ENCODE measurements around the gene IER3.

DNA sequence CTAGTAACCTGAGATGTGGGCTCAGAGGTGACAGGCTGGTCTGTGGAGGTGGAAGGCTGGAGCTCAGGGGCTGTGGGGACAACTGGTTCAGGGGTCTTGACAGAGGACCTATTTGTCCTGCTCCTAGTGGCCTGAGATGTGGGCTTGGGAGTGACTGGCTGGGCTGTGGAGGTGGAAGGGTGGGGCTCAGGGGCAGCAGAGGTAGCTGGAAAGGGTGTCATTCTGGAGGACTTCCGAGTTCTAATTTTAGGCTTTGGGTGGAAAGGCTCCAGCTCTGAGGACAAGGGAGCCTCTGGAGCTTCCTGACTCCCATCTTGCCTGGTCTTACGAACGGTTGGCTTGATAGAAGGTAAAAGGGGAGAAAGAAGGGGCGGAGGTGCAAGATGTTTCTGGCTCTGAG, 38.7 kb downstream of the IER3 start:
- TF ChIP-seq EZH2phosphoT487 (IDR thresholded peaks at IDR 0.05; ENCODE audit: unreplicated experiment) (no peak), CREB1 (CRISPR knock-in tag; IDR thresholded peaks at IDR 0.05; ENCODE audit: low read depth) (no peak), EZH2 (IDR thresholded peaks at IDR 0.05; ENCODE audit: low read depth, unreplicated experiment) (no peak), POLR2AphosphoS5 (IDR thresholded peaks at IDR 0.05; ENCODE audit: low read depth) (no peak), JUNB (IDR thresholded peaks at IDR 0.05; ENCODE audit: unreplicated experiment) (no peak), ZNF114 (CRISPR knock-in tag; IDR thresholded peaks at IDR 0.05) (no peak), ZNF331 (CRISPR knock-in tag; IDR thresholded peaks at IDR 0.05; ENCODE audit: low read depth) (no peak), STAT1 (IDR thresholded peaks at IDR 0.05; ENCODE audit: unreplicated experiment) (no peak), NANOG (IDR thresholded peaks at IDR 0.05; ENCODE audit: borderline replicate concordance) (no peak)
- TF ChIP-seq, protein P1, sequence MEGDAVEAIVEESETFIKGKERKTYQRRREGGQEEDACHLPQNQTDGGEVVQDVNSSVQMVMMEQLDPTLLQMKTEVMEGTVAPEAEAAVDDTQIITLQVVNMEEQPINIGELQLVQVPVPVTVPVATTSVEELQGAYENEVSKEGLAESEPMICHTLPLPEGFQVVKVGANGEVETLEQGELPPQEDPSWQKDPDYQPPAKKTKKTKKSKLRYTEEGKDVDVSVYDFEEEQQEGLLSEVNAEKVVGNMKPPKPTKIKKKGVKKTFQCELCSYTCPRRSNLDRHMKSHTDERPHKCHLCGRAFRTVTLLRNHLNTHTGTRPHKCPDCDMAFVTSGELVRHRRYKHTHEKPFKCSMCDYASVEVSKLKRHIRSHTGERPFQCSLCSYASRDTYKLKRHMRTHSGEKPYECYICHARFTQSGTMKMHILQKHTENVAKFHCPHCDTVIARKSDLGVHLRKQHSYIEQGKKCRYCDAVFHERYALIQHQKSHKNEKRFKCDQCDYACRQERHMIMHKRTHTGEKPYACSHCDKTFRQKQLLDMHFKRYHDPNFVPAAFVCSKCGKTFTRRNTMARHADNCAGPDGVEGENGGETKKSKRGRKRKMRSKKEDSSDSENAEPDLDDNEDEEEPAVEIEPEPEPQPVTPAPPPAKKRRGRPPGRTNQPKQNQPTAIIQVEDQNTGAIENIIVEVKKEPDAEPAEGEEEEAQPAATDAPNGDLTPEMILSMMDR (conservative IDR thresholded peaks at IDR 0.05; ENCODE audit: low read depth in 2 of 2), result no peak
- TF ChIP-seq, protein P2, sequence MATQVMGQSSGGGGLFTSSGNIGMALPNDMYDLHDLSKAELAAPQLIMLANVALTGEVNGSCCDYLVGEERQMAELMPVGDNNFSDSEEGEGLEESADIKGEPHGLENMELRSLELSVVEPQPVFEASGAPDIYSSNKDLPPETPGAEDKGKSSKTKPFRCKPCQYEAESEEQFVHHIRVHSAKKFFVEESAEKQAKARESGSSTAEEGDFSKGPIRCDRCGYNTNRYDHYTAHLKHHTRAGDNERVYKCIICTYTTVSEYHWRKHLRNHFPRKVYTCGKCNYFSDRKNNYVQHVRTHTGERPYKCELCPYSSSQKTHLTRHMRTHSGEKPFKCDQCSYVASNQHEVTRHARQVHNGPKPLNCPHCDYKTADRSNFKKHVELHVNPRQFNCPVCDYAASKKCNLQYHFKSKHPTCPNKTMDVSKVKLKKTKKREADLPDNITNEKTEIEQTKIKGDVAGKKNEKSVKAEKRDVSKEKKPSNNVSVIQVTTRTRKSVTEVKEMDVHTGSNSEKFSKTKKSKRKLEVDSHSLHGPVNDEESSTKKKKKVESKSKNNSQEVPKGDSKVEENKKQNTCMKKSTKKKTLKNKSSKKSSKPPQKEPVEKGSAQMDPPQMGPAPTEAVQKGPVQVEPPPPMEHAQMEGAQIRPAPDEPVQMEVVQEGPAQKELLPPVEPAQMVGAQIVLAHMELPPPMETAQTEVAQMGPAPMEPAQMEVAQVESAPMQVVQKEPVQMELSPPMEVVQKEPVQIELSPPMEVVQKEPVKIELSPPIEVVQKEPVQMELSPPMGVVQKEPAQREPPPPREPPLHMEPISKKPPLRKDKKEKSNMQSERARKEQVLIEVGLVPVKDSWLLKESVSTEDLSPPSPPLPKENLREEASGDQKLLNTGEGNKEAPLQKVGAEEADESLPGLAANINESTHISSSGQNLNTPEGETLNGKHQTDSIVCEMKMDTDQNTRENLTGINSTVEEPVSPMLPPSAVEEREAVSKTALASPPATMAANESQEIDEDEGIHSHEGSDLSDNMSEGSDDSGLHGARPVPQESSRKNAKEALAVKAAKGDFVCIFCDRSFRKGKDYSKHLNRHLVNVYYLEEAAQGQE (IDR thresholded peaks at IDR 0.05; ENCODE audit: unreplicated experiment), result no peak
- TF ChIP-seq, protein P3, sequence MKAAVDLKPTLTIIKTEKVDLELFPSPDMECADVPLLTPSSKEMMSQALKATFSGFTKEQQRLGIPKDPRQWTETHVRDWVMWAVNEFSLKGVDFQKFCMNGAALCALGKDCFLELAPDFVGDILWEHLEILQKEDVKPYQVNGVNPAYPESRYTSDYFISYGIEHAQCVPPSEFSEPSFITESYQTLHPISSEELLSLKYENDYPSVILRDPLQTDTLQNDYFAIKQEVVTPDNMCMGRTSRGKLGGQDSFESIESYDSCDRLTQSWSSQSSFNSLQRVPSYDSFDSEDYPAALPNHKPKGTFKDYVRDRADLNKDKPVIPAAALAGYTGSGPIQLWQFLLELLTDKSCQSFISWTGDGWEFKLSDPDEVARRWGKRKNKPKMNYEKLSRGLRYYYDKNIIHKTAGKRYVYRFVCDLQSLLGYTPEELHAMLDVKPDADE (IDR thresholded peaks at IDR 0.05), result no peak
